Measurements from ENCODE around the gene SEC22A. TPM values are rescaled to one million over a fixed set of nuclear protein-coding genes. Genes with fewer than 3 reads are reported as not detected.

SEC22A gene
- total and polyA plus RNA-seq, 2 experiments from 2014 or later, result 16.0 to 21.9 TPM

DNA sequence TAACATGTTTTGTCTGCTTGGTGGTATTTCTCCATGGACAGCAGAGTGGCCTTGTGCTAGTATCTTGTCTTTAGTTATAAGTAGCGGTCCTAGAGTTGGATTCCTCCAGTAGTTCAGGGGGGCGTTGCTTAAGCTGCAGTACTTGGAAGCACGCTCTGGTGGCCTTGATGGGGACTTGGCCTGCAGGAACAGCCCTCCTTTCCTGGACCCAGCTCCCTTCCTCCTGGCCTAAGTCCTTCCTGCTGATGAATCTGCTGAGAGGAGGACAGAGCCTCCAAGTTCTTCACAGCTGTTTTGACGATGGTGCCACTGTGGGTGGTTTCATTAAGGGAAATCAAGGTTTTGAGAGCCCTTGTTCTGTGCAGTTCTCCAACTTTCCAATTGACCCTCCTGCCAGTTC, 38.6 kb upstream of the SEC22A start:
- Histone ChIP-seq H4K20me1 (ENCODE audit: insufficient read depth, poor library complexity, severe bottlenecking) (no peaks in the 10 kb centered on the region), H3K27me3 (no peaks in the 10 kb centered on the region), H3K4me1 (ENCODE audit: insufficient read depth) (peaks cover 12% of the 10 kb centered on the region), H3K4me3 (no peak overlapping the region), H3K79me2 (no peaks in the 10 kb centered on the region), H3K4me2 (no peak overlapping the region), H3K36me3 (replicated peaks; ENCODE audit: insufficient read depth, low read depth) (peaks cover 6% of the 10 kb centered on the region), H3K9me3 (ENCODE audit: low read depth) (no peaks in the 10 kb centered on the region), H2AFZ (no peak overlapping the region), H3K27ac (no peak overlapping the region), H3K9me2 (replicated peaks; ENCODE audit: insufficient read depth) (no peaks in the 10 kb centered on the region)
- no peak for TF ChIP-seq EZH2 (IDR thresholded peaks at IDR 0.05; ENCODE audit: borderline replicate concordance)
- TF ChIP-seq, protein P1, sequence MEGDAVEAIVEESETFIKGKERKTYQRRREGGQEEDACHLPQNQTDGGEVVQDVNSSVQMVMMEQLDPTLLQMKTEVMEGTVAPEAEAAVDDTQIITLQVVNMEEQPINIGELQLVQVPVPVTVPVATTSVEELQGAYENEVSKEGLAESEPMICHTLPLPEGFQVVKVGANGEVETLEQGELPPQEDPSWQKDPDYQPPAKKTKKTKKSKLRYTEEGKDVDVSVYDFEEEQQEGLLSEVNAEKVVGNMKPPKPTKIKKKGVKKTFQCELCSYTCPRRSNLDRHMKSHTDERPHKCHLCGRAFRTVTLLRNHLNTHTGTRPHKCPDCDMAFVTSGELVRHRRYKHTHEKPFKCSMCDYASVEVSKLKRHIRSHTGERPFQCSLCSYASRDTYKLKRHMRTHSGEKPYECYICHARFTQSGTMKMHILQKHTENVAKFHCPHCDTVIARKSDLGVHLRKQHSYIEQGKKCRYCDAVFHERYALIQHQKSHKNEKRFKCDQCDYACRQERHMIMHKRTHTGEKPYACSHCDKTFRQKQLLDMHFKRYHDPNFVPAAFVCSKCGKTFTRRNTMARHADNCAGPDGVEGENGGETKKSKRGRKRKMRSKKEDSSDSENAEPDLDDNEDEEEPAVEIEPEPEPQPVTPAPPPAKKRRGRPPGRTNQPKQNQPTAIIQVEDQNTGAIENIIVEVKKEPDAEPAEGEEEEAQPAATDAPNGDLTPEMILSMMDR (IDR thresholded peaks at IDR 0.05; ENCODE audit: poor library complexity), result no peak
- TF ChIP-seq EZH2phosphoT487 (IDR thresholded peaks at IDR 0.05; ENCODE audit: low read depth, severe bottlenecking, unreplicated experiment), result no peak
- DNase-seq (ENCODE audit: low spot score), result no peak
- WGBS (ENCODE audit: low lambda C conversion rate, missing lambda C conversion rate), result 100% methylated on average over 4 of the region's 4 CpGs

DNA sequence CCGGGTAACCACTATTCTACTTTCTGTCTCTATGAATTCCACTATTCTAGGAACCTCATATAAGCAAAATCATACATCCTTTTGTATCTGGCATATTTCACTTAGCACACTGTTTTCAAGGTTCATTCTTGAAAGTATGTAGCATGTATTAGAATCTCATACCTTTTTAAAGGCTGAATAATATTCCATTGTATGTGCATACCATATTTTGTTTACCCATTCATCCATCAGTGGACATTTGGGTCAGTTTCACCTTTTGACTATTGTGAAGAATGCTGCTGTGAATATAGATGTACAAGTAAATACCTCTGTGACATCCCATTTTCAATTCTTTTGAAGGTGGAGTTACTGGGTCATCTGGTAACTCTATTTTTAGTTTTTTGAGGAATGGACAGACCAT, 36.6 kb upstream of the SEC22A start:
- Histone ChIP-seq H3K4me3 (no peak overlapping the region), H4K20me1 (ENCODE audit: insufficient read depth, poor library complexity, severe bottlenecking) (no peaks in the 10 kb centered on the region), H3K4me1 (ENCODE audit: insufficient read depth) (peaks cover 15% of the 10 kb centered on the region), H3K4me2 (no peak overlapping the region), H3K36me3 (replicated peaks; ENCODE audit: insufficient read depth, low read depth) (peaks cover 6% of the 10 kb centered on the region), H3K9me3 (ENCODE audit: low read depth) (no peaks in the 10 kb centered on the region), H3K9me2 (replicated peaks; ENCODE audit: insufficient read depth) (no peaks in the 10 kb centered on the region), H3K79me2 (no peaks in the 10 kb centered on the region), H2AFZ (no peak overlapping the region), H3K27ac (no peak overlapping the region), H3K27me3 (no peaks in the 10 kb centered on the region)
- DNase-seq (ENCODE audit: low spot score), result no peak
- TF ChIP-seq, protein P1 (IDR thresholded peaks at IDR 0.05; ENCODE audit: poor library complexity), result no peak
- TF ChIP-seq EZH2phosphoT487 (IDR thresholded peaks at IDR 0.05; ENCODE audit: low read depth, severe bottlenecking, unreplicated experiment) (no peak), EZH2 (IDR thresholded peaks at IDR 0.05; ENCODE audit: borderline replicate concordance) (no peak)
- 94% methylated on average over 1 of the region's 1 CpG for whole genome bisulfite sequencing (ENCODE audit: low lambda C conversion rate, missing lambda C conversion rate)

DNA sequence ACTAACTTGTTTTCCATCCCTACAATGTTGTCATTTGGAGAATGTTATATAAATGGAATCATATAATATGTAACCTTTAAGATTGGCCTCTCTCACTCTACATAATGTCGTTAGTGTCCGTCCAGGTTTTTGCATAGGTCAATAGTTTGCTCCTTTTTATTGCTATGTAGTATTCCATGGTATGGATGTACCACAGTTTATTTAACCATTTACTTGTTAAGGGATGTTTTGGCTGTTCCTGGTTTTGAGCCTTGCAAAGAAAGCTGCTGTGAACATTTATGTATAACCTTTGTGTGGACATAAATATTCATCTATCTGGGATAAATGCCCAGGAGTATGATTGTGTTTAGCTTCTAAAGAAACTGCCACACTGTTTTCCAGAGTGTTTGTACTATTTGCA, 34.1 kb upstream of the SEC22A start:
- Histone ChIP-seq H4K20me1 (ENCODE audit: insufficient read depth, poor library complexity, severe bottlenecking) (no peaks in the 10 kb centered on the region), H3K4me2 (no peak overlapping the region), H3K9me3 (ENCODE audit: low read depth) (no peaks in the 10 kb centered on the region), H3K79me2 (no peaks in the 10 kb centered on the region), H3K4me1 (ENCODE audit: insufficient read depth) (peaks cover 15% of the 10 kb centered on the region), H3K27ac (no peak overlapping the region), H3K27me3 (no peaks in the 10 kb centered on the region), H3K4me3 (no peak overlapping the region), H2AFZ (no peak overlapping the region), H3K9me2 (replicated peaks; ENCODE audit: insufficient read depth) (no peaks in the 10 kb centered on the region), H3K36me3 (replicated peaks; ENCODE audit: insufficient read depth, low read depth) (peaks cover 6% of the 10 kb centered on the region)
- no peak for DNase-seq (ENCODE audit: low spot score)
- 98% methylated on average over 2 of the region's 2 CpGs for WGBS (ENCODE audit: low lambda C conversion rate, missing lambda C conversion rate)
- TF ChIP-seq EZH2phosphoT487 (IDR thresholded peaks at IDR 0.05; ENCODE audit: low read depth, severe bottlenecking, unreplicated experiment), result no peak
- TF ChIP-seq, protein P1 (IDR thresholded peaks at IDR 0.05; ENCODE audit: poor library complexity), result no peak
- TF ChIP-seq EZH2 (IDR thresholded peaks at IDR 0.05; ENCODE audit: borderline replicate concordance), result no peak

DNA sequence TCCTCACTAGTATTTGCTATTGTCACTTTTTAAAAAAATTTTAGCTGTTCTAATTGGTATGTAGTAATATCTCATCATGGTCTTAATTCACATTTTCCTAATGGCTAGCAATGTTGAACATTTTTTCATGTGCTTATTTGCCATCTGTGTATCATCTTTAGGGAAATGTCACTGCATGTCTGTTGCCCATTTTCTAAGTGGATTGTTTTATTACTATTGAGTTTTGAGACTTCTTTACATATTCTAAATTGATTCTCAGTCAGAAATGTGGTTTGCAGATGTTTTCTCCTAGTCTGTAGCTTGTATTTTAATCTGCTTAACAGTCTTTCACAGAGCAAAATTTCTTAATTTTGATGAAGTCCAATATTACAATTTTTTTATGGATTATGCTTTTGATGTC, 33.6 kb upstream of the SEC22A start:
- H3K36me3 ChIP-seq (replicated peaks; ENCODE audit: insufficient read depth, low read depth), result peaks cover 6% of the 10 kb centered on the region
- H3K79me2 ChIP-seq, result no peaks in the 10 kb centered on the region
- no peak overlapping the region for H3K4me2 ChIP-seq
- H3K27me3 ChIP-seq, result no peaks in the 10 kb centered on the region
- no peaks in the 10 kb centered on the region for H3K9me2 ChIP-seq (replicated peaks; ENCODE audit: insufficient read depth)
- no peak for DNase-seq (ENCODE audit: low spot score)
- H3K9me3 ChIP-seq (ENCODE audit: low read depth), result no peaks in the 10 kb centered on the region
- H2AFZ ChIP-seq, result no peak overlapping the region
- no peak overlapping the region for H3K27ac ChIP-seq
- H3K4me3 ChIP-seq, result no peak overlapping the region
- H3K4me1 ChIP-seq (ENCODE audit: insufficient read depth), result peaks cover 15% of the 10 kb centered on the region
- TF ChIP-seq EZH2 (IDR thresholded peaks at IDR 0.05; ENCODE audit: borderline replicate concordance), result no peak
- TF ChIP-seq, protein P1 (IDR thresholded peaks at IDR 0.05; ENCODE audit: poor library complexity), result no peak
- TF ChIP-seq EZH2phosphoT487 (IDR thresholded peaks at IDR 0.05; ENCODE audit: low read depth, severe bottlenecking, unreplicated experiment), result no peak
- H4K20me1 ChIP-seq (ENCODE audit: insufficient read depth, poor library complexity, severe bottlenecking), result no peaks in the 10 kb centered on the region

Data from hepatocyte (in vitro differentiated cells).